Muscle layer of colon (tissue), 2 donors: ENCODE measurements around the gene STT3B.

Experiments
- H3K27ac ChIP-seq: one replicate; pipeline ENCODE4 v1.7.0; 2013; ENCODE audit warnings: low read depth, mild to moderate bottlenecking, low read length, moderate library complexity
- H3K27me3 ChIP-seq, 2 donors: one replicate each; pipeline ENCODE4 v1.7.0; 2013; ENCODE audit warnings: low read length in 2 of 2, mild to moderate bottlenecking in 2 of 2; ENCODE audit not compliant: insufficient read depth in 2 of 2, control insufficient read depth in 1 of 2
- H3K36me3 ChIP-seq: one replicate; pipeline ENCODE4 v1.7.0; 2013; ENCODE audit warnings: mild to moderate bottlenecking, low read length; ENCODE audit not compliant: insufficient read depth
- H3K4me1 ChIP-seq: one replicate; pipeline ENCODE4 v1.7.0; 2013; ENCODE audit warnings: mild to moderate bottlenecking, low read length; ENCODE audit not compliant: insufficient read depth
- H3K4me3 ChIP-seq, 2 donors: one replicate each; pipeline ENCODE4 v1.7.0; 2013; ENCODE audit warnings: low read length in 2 of 2, low read depth in 1 of 2, mild to moderate bottlenecking in 1 of 2, moderate library complexity in 1 of 2
- H3K9ac ChIP-seq: one replicate; pipeline ENCODE4 v1.7.0; 2013; ENCODE audit warnings: low read length
- H3K9me3 ChIP-seq: one replicate; pipeline ENCODE4 v1.7.0; 2013; ENCODE audit warnings: mild to moderate bottlenecking, low read length
- donor health status: abdominal sarcoma.
- donor health status: Adenocarcinoma of cecum.

Gene STT3B

DNA sequence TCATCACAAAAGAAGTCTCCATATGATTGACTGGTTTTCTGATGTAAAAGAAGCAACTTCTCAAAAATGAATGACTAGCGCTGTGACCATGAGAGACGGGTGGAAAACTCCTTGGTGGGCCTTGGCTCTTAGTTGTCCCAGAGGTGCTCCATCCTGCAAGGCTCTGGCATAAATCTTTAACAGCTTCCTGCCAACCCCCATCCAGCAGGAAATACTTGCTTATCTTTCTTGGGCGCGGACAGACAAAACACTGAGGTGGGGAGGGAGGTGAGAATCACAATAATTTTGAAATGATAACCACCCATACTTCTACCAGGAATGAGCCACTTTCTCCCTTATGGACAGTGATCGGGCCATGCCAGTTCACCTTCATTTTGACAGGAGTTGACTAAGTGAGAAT, 128.6 kb downstream of the STT3B start:
- Histone ChIP-seq H3K9me3 (no peaks in the 10 kb centered on the region), H3K4me1 (no peaks in the 10 kb centered on the region), H3K36me3 (no peaks in the 10 kb centered on the region), H3K4me3 (no peak overlapping the region), H3K27me3 (no peaks in the 10 kb centered on the region), H3K27ac (no peak overlapping the region), H3K9ac (no peak overlapping the region)

DNA sequence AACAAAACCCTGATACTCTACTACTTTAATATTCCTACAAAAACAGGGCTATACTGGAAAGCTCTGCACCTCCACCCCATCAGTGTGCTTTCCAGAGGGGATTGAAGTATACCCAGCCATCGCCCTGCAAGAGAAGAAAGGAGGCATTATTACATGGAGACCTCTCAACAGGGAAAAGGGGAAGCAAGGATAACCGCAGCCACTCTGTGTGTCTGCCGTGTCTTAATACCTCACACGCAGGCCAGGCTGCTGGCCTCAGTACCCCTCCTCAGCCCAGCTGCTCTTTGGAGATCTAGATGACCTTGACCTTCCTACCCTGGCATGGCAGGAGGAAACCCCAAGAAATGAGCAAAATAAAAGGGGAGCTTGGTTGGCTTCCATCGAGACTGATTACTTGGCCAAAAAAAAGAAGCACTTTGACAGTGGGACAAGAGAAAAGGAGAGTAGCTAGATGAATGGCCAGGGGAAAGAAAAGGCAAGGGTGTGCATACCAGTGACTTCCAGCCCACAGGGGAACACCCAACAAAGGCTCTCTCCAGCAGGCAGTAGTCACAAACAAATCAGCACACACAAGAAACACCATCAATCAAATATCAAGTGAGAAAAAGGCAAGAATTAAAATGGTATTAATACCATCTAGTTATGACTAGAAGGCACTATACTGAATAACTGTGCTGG, 129.4 kb downstream of the STT3B start:
- H3K36me3 ChIP-seq, result no peaks in the 10 kb centered on the region
- H3K9me3 ChIP-seq, result no peaks in the 10 kb centered on the region
- H3K27me3 ChIP-seq, result no peaks in the 10 kb centered on the region
- H3K4me3 ChIP-seq, result no peak overlapping the region
- H3K9ac ChIP-seq, result no peak overlapping the region
- H3K4me1 ChIP-seq, result no peaks in the 10 kb centered on the region
- H3K27ac ChIP-seq, result no peak overlapping the region

DNA sequence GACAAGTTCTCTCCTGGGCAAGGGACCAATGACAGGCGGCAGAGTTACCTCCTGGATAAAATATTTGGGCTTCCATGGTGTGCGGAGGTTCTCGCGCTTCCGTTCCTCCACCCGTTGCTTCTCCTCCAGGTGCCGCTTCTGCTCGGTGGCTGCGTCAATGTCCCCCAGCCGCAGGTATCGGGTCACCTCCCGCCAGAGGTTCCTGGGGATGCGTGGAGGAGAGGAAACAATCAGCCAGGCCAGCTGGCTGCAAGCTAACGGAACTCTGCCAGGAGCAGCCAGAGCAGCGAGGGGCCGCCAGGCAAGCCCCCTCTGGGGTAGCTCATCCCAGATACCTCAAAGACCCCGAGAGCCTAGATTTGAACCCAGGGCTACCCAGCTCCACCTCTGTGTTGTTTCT, 131.3 kb downstream of the STT3B start:
- Histone ChIP-seq H3K27me3 (no peaks in the 10 kb centered on the region), H3K9me3 (no peaks in the 10 kb centered on the region), H3K4me1 (no peaks in the 10 kb centered on the region), H3K4me3 (no peak overlapping the region), H3K9ac (no peak overlapping the region), H3K36me3 (no peaks in the 10 kb centered on the region), H3K27ac (no peak overlapping the region)

DNA sequence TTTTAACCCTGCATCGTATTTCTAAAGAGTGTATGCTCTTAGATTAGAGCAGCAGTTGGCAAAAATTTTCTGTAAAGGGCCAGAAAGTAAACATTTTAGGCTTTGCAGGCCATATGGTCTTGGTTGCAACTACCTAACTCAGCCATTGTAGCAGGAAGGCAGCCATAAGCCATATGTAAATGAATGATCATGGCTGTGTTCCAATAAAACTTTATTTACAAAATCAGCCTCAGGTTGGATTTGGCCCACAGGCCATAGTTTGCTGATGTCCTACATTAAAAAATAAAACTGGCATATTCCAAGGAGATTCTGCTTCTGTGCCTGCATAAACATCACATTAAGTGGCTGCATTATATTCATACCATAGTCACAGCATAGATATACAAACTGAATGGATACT, 134.9 kb downstream of the STT3B start:
- no peaks in the 10 kb centered on the region for H3K9me3 ChIP-seq
- H3K27ac ChIP-seq, result no peak overlapping the region
- H3K9ac ChIP-seq, result no peak overlapping the region
- no peaks in the 10 kb centered on the region for H3K27me3 ChIP-seq
- no peaks in the 10 kb centered on the region for H3K36me3 ChIP-seq
- no peaks in the 10 kb centered on the region for H3K4me1 ChIP-seq
- no peak overlapping the region for H3K4me3 ChIP-seq

DNA sequence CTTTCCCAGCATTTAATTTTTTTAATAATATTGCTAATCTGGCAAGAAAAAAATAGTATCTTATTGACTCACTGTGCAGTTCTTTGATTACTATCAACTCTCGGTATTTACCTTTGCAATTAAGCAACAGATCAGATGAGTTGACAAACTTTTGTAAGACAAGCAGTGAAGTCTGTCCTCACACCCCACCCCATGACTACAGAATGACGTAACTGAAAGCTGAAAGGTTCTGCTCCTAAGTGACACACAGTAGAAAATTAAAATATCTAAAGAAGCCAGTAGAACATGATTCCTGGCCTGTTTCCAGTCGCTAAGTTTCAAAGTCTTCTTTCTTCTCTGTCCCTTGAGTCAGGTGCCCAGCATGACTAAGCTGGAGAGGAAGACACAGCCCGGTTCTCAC, 135.5 kb downstream of the STT3B start:
- H3K4me1 ChIP-seq, result no peaks in the 10 kb centered on the region
- H3K9me3 ChIP-seq, result no peaks in the 10 kb centered on the region
- H3K36me3 ChIP-seq, result no peaks in the 10 kb centered on the region
- H3K4me3 ChIP-seq, result no peak overlapping the region
- no peak overlapping the region for H3K27ac ChIP-seq
- H3K27me3 ChIP-seq, result no peaks in the 10 kb centered on the region
- H3K9ac ChIP-seq, result no peak overlapping the region

DNA sequence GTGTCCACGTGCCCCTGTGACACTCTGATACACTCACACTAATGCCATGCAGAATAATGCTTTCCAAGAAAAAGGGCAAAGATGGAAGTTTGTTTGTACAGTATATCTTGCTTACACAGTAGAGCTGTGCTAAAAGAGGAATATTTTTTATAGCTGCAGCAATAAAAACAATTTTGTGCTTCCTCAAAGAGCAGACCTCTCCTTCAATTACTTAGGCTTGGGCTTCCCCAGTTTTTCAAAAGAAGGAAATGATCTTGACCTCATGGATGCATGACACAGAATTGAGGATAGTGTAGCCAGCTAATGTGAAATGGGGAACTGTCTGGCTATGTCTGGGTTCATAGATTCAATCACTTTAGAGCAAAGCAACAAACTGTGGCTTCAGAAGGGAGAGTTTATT, 137.4 kb downstream of the STT3B start:
- no peaks in the 10 kb centered on the region for H3K27me3 ChIP-seq
- no peaks in the 10 kb centered on the region for H3K9me3 ChIP-seq
- no peak overlapping the region for H3K9ac ChIP-seq
- no peaks in the 10 kb centered on the region for H3K36me3 ChIP-seq
- no peak overlapping the region for H3K27ac ChIP-seq
- no peaks in the 10 kb centered on the region for H3K4me1 ChIP-seq
- no peak overlapping the region for H3K4me3 ChIP-seq

DNA sequence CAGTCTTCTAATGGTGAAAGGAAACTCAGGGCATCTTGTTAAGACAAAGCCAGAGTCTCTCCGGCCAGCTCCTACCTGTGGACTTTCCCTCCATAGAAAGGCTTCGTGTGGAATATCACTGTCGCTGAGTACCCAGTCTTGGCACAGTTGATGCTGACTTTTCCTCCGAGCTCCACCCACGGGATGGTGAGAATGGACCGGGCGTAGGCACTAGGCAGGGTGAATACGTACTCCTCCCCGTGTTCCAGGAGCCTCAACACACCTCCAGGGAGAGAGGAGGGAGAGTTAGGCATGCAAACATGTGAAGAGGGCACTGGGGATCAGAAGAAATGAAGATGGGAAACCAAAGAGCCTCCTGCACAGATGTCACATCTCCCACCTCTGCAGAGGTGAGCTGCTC, 138.0 kb downstream of the STT3B start:
- Histone ChIP-seq H3K36me3 (no peaks in the 10 kb centered on the region), H3K4me1 (no peaks in the 10 kb centered on the region), H3K27ac (no peak overlapping the region), H3K27me3 (no peaks in the 10 kb centered on the region), H3K4me3 (no peak overlapping the region), H3K9me3 (no peaks in the 10 kb centered on the region), H3K9ac (no peak overlapping the region)

DNA sequence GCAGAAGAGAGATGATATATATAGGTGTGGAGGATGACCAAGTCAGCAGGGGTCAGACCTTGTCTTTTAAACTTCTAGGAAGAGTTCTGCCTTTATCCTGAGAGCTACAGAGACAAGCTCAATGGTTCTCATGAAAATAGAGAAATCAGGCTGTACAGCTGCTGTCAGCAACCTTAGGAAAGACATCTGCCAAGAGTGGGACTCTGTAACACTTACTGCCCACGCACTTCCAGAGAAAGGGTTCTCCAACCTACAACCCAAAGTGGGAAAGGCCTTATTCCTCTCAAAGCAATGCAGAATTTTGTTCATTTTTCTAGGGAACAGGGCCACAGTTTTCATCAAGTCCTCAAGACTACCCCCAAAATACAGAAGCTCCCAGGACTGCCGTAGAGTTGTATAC, 138.7 kb downstream of the STT3B start:
- Histone ChIP-seq H3K36me3 (no peaks in the 10 kb centered on the region), H3K9me3 (no peaks in the 10 kb centered on the region), H3K9ac (no peak overlapping the region), H3K27ac (no peak overlapping the region), H3K4me1 (no peaks in the 10 kb centered on the region), H3K4me3 (no peak overlapping the region), H3K27me3 (no peaks in the 10 kb centered on the region)

DNA sequence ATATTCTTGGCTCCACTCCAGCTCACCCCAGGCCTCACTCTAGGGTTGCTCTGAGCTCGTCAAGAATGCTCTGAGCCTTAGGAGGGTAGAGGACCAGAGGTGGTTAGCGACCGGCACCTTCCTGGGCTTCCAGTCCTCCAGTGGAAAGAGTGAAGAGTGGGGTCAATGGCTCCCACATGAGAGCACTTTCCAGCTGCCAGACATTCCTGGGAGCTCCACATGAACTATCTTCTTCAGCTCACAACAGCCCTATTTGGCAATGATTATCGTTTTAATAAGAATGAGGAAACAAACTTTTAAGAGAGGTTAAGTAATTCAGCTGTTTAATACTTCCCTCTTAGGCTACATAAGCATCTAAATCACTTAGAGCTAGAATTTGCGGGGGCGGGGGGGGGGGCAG, 139.3 kb downstream of the STT3B start:
- Histone ChIP-seq H3K4me1 (no peaks in the 10 kb centered on the region), H3K4me3 (no peak overlapping the region), H3K9ac (no peak overlapping the region), H3K36me3 (no peaks in the 10 kb centered on the region), H3K27me3 (no peaks in the 10 kb centered on the region), H3K9me3 (no peaks in the 10 kb centered on the region), H3K27ac (no peak overlapping the region)

DNA sequence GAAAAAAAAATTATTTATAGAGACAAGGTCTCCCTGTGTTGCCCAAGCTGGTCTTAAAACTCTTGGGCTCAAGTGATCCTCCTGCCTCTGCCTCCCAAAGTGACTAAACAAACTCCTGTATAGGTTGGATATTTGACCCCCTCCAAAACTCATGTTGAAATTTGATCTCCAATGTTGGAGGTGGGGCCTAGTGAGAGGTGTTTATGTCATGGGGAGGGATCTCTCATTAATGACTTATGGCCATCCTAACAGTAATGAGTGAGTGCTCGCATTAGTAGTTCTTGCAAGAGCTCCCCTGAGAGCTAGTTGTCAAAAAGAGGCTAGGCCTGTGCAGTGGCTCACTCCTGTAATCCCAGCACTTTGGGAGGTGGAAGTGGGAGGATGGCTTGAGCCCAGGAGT, 141.2 kb downstream of the STT3B start:
- no peaks in the 10 kb centered on the region for H3K36me3 ChIP-seq
- H3K9me3 ChIP-seq, result no peaks in the 10 kb centered on the region
- no peak overlapping the region for H3K4me3 ChIP-seq
- no peaks in the 10 kb centered on the region for H3K4me1 ChIP-seq
- no peaks in the 10 kb centered on the region for H3K27me3 ChIP-seq
- no peak overlapping the region for H3K9ac ChIP-seq
- H3K27ac ChIP-seq, result no peak overlapping the region

DNA sequence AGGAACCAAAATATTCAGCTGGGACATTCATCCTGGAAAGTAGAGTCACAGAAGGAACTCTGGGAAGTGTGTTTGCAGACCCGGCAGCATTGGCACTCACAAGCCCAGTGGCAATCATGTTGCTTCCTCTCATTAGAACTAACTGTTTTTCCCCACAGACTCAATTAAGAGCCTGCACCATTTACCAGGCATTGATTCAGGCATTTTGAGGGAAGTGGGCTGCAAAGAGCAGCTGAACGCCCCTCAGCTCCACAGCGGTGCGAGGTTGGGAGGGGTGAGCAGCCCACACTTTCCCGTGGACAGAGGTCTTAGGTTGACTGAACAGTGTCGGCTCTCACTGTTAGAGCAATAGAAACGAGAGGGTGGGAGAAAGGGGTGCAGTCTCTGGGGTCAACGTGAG, 143.8 kb downstream of the STT3B start:
- no peaks in the 10 kb centered on the region for H3K9me3 ChIP-seq
- no peak overlapping the region for H3K27ac ChIP-seq
- H3K27me3 ChIP-seq, result no peaks in the 10 kb centered on the region
- no peaks in the 10 kb centered on the region for H3K36me3 ChIP-seq
- no peak overlapping the region for H3K9ac ChIP-seq
- no peaks in the 10 kb centered on the region for H3K4me1 ChIP-seq
- H3K4me3 ChIP-seq, result no peak overlapping the region

DNA sequence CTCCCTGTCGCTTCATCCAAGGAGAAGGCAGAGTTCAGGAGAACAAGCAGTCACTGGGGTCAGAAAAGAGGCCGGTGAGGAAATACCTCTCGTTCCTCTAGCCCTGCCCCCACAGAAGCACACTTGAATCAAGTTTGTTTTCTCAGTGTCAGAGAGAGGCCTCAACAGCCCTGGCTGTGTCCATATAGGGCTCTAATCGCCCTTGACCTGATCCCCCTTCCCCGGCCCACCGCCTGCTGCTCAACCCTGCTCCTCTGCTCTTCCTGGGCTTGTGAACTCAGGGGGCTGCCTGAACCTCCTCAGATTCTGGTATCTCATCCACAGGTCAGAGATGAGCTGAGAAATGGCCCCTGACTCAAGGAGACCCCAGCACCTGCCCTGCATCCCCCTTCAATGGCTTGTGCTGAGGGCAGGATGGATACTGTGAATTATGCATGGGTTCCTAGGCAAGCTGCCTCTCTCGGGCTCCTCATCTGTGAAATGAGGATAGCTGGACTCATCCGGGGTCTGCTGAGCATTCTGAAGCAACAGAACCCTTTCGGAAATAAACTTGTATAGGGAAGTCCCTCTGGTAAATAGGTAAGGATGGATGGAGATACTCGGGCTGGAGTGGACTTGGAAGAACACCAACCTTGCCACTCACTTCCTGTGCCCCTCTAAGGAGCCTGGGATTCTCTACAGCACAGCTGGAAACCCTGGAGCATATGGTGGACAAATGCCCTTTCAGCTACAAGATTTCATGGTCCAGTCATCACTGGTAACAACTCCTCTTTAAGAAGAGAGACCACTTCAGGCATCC, 147.5 kb downstream of the STT3B start:
- Histone ChIP-seq H3K27ac (no peak overlapping the region), H3K27me3 (no peaks in the 10 kb centered on the region), H3K4me3 (no peak overlapping the region), H3K36me3 (no peaks in the 10 kb centered on the region), H3K9ac (no peak overlapping the region), H3K9me3 (no peaks in the 10 kb centered on the region), H3K4me1 (no peaks in the 10 kb centered on the region)
